Vagina (tissue), 2 donors: Measurements from ENCODE around the gene CARD8. TPM values are rescaled to one million over a fixed set of nuclear protein-coding genes. Genes with fewer than 3 reads are reported as not detected.

Experiments
- DNase-seq, 2 donors: peaks; one replicate each; pipeline ENCODE4 v3.0.0-alpha.2; 2017; ENCODE audit errors: extremely low spot score in 2 of 2
- H3K27ac ChIP-seq: fragments of 200-600 bp; sonication (generic); one replicate; pipeline ENCODE4 v1.5.1; 2019
- H3K27me3 ChIP-seq: fragments of 200-600 bp; sonication (generic); one replicate; pipeline ENCODE4 v1.5.1; 2019
- H3K36me3 ChIP-seq, 2 donors: fragments of 200-600 bp; sonication (generic); one replicate each; pipeline ENCODE4 v1.5.1; 2017 to 2019
- H3K4me1 ChIP-seq: fragments of 200-600 bp; sonication (generic); one replicate; pipeline ENCODE4 v1.5.1; 2019
- H3K4me3 ChIP-seq, 2 donors: fragments of 200-600 bp; sonication (generic); 1 replicate in 1 of 2; 2 replicates in 1 of 2; pipeline ENCODE4 v1.5.1; 2016 to 2019
- H3K9me3 ChIP-seq: fragments of 200-600 bp; sonication (generic); one replicate; pipeline ENCODE4 v1.5.1; 2019
- CTCF ChIP-seq, 3 experiments: fragments of 450-650 bp in 2 of 3; fragments of 200-600 bp in 1 of 3; sonication (generic) in 1 of 3; IDR thresholded peaks; one replicate each; pipeline ENCODE4 v1.5.1; 2017 to 2019; ENCODE audit warnings: antibody characterized with exemption in 3 of 3, mild to moderate bottlenecking in 2 of 3, moderate library complexity in 2 of 3
- POLR2A ChIP-seq, 2 donors: fragments of 450-650 bp; IDR thresholded peaks; one replicate each; pipeline ENCODE4 v1.6.1; 2017; ENCODE audit warnings: antibody characterized with exemption in 2 of 2, mild to moderate bottlenecking in 2 of 2, moderate library complexity in 2 of 2
- POLR2AphosphoS5 ChIP-seq, 2 donors: sonication (generic); formaldehyde crosslinking; IDR thresholded peaks; one replicate each; pipeline ENCODE4 v1.9.0; 2017; ENCODE audit warnings: antibody characterized with exemption in 2 of 2, mild to moderate bottlenecking in 2 of 2, low read depth in 1 of 2; ENCODE audit not compliant: insufficient read depth in 1 of 2
- intact Hi-C: fragments of 100-400 bp; cut with DNase I; formaldehyde crosslinking; loops from one replicate; pipeline ENCODE4 v1.15.1; 2023
- total RNA-seq: library from RNA; depleted of rRNA; stranded (reverse); fragments of >200 nt; gene quantifications from one replicate; pipeline ENCODE4 v1.2.3, GENCODE V29; 2016

CARD8 gene
- total RNA-seq, 1 donor from 2014 or later: 31.9 TPM

- H3K4me3 ChIP-seq: no peak overlapping the region
- H3K27ac ChIP-seq: no peak overlapping the region
- intact Hi-C loops: no loop called here
- H3K9me3 ChIP-seq: no peaks in the 10 kb centered on the region
- H3K27me3 ChIP-seq: no peaks in the 10 kb centered on the region
- DNase-seq: no peak
- peaks cover 20% of the 10 kb centered on the region for H3K4me1 ChIP-seq
- H3K36me3 ChIP-seq: no peaks in the 10 kb centered on the region
- no peak for TF ChIP-seq CTCF (IDR thresholded peaks at IDR 0.05)
- no peak for TF ChIP-seq POLR2AphosphoS5 (IDR thresholded peaks at IDR 0.05; ENCODE audit: insufficient read depth in 1 of 2, low read depth in 1 of 2)
- no peak for TF ChIP-seq POLR2A (IDR thresholded peaks at IDR 0.05)
Measured at GRCh38 chr19:48258350-48258749, 2.6 kb upstream of the CARD8 start.

- Histone ChIP-seq H3K36me3 (no peaks in the 10 kb centered on the region), H3K4me1 (peaks cover 36% of the 10 kb centered on the region), H3K9me3 (no peaks in the 10 kb centered on the region), H3K27me3 (no peaks in the 10 kb centered on the region), H3K4me3 (peak overlapping the region; percentile 49 to 62), H3K27ac (peak overlapping the region; percentile 84)
- intact Hi-C loops: no loop called here
- TF ChIP-seq POLR2A (IDR thresholded peaks at IDR 0.05): no peak
- TF ChIP-seq POLR2AphosphoS5 (IDR thresholded peaks at IDR 0.05; ENCODE audit: insufficient read depth in 1 of 2, low read depth in 1 of 2): no peak
- TF ChIP-seq CTCF (IDR thresholded peaks at IDR 0.05): no peak
- DNase-seq: no peak
Measured at GRCh38 chr19:48254529-48254970, 1.2 kb downstream of the CARD8 start.

GRCh38 chr19:48253999-48254398, 1.7 kb downstream of the CARD8 start:
- TF ChIP-seq POLR2A (IDR thresholded peaks at IDR 0.05) (no peak), CTCF (IDR thresholded peaks at IDR 0.05) (no peak), POLR2AphosphoS5 (IDR thresholded peaks at IDR 0.05; ENCODE audit: insufficient read depth in 1 of 2, low read depth in 1 of 2) (no peak)
- no peak overlapping the region for H3K4me3 ChIP-seq
- H3K27ac ChIP-seq: no peak overlapping the region
- no peaks in the 10 kb centered on the region for H3K9me3 ChIP-seq
- no peaks in the 10 kb centered on the region for H3K27me3 ChIP-seq
- DNase-seq: no peak
- peaks cover 0 to under 1% of the 10 kb centered on the region in 2 donors for H3K36me3 ChIP-seq
- intact Hi-C loops: no loop called here
- H3K4me1 ChIP-seq: peaks cover 36% of the 10 kb centered on the region

- Histone ChIP-seq H3K4me3 (no peak overlapping the region), H3K4me1 (peaks cover 36% of the 10 kb centered on the region), H3K27ac (no peak overlapping the region), H3K9me3 (no peaks in the 10 kb centered on the region), H3K27me3 (no peaks in the 10 kb centered on the region), H3K36me3 (peaks cover 0 to 11% of the 10 kb centered on the region in 2 donors)
- TF ChIP-seq CTCF (IDR thresholded peaks at IDR 0.05) (no peak), POLR2A (IDR thresholded peaks at IDR 0.05) (no peak), POLR2AphosphoS5 (IDR thresholded peaks at IDR 0.05; ENCODE audit: insufficient read depth in 1 of 2, low read depth in 1 of 2) (no peak)
- no peak for DNase-seq
- intact Hi-C loops: no loop called here
Measured at GRCh38 chr19:48252609-48253008, 3.1 kb downstream of the CARD8 start.

GRCh38 chr19:48250290-48251025, 5.3 kb downstream of the CARD8 start:
- intact Hi-C loops: no loop called here
- H3K27me3 ChIP-seq: no peaks in the 10 kb centered on the region
- H3K27ac ChIP-seq: no peak overlapping the region
- DNase-seq: no peak
- TF ChIP-seq POLR2A (IDR thresholded peaks at IDR 0.05) (no peak), CTCF (IDR thresholded peaks at IDR 0.05) (no peak), POLR2AphosphoS5 (IDR thresholded peaks at IDR 0.05; ENCODE audit: insufficient read depth in 1 of 2, low read depth in 1 of 2) (no peak)
- peaks cover 36% of the 10 kb centered on the region for H3K4me1 ChIP-seq
- H3K4me3 ChIP-seq: no peak overlapping the region
- H3K9me3 ChIP-seq: no peaks in the 10 kb centered on the region
- H3K36me3 ChIP-seq: peaks cover 0 to 17% of the 10 kb centered on the region in 2 donors
